IPS-18a (cell line): Measurements from ENCODE around the gene CADM1.

Experiments
- H3K27ac ChIP-seq: one replicate; pipeline ENCODE4 v1.5.1; 2013; ENCODE audit warnings: low read length
- H3K27me3 ChIP-seq: one replicate; pipeline ENCODE4 v1.6.1; 2013; ENCODE audit warnings: mild to moderate bottlenecking, low read length; ENCODE audit not compliant: control insufficient read depth, insufficient read depth
- H3K36me3 ChIP-seq: one replicate; pipeline ENCODE4 v1.6.1; 2013; ENCODE audit warnings: low read depth, low read length; ENCODE audit not compliant: control insufficient read depth
- H3K4me1 ChIP-seq: one replicate; pipeline ENCODE4 v1.6.1; 2013; ENCODE audit warnings: low read depth, low read length; ENCODE audit not compliant: control insufficient read depth
- H3K4me3 ChIP-seq: one replicate; pipeline ENCODE4 v1.5.1; 2013; ENCODE audit warnings: low read length
- H3K9ac ChIP-seq: one replicate; pipeline ENCODE4 v1.6.1; 2013; ENCODE audit warnings: mild to moderate bottlenecking, low read length, moderate library complexity
- H3K9me3 ChIP-seq: one replicate; pipeline ENCODE4 v1.6.1; 2013; ENCODE audit warnings: low read depth, low read length; ENCODE audit not compliant: control insufficient read depth

Gene CADM1

DNA sequence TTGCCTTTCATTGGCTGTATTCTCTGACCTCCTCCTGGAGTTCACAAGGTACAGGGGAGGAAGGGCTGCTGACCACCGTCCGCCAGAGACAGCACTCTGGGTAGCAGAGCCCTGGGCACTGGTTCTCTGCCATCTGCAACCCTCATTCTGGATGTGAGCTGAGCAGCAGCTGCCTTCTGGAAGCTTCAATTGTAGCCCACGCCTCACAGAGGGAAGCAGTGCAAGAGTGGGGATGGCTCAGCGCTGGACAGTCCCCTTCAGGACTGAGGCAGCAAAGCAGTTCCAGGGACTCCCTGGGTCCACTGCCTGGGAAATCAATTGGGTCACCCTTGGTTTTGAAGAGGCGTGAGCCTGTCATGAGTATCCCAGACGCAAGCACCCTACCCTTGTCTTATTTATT, 346.2 kb downstream of the CADM1 start:
- Histone ChIP-seq H3K4me1 (no peaks in the 10 kb centered on the region), H3K27ac (no peak overlapping the region), H3K27me3 (no peaks in the 10 kb centered on the region), H3K36me3 (no peaks in the 10 kb centered on the region), H3K9ac (no peak overlapping the region), H3K4me3 (no peak overlapping the region), H3K9me3 (no peaks in the 10 kb centered on the region)

DNA sequence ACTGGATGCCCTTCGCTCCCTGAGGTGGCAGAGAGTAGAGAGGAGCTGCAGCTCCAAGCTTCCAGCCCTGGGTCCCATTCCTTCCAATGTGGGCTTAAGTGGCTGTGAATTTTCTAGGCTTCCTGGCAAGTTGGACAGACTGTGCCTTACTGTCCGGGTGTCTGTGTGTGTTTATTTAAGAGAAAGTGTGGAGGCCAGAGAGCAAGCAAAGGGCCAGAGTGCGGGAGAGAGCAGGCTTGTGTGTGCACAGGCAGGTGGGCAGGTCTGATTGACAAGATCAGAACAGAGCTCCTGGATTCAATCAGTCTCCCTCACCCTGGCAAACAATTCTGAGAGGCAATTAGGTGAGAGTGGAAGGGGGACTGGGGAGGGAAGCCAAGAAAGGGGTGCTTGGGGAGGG, 347.0 kb downstream of the CADM1 start:
- Histone ChIP-seq H3K27me3 (no peaks in the 10 kb centered on the region), H3K27ac (no peak overlapping the region), H3K4me1 (no peaks in the 10 kb centered on the region), H3K9me3 (no peaks in the 10 kb centered on the region), H3K4me3 (no peak overlapping the region), H3K9ac (no peak overlapping the region), H3K36me3 (no peaks in the 10 kb centered on the region)

DNA sequence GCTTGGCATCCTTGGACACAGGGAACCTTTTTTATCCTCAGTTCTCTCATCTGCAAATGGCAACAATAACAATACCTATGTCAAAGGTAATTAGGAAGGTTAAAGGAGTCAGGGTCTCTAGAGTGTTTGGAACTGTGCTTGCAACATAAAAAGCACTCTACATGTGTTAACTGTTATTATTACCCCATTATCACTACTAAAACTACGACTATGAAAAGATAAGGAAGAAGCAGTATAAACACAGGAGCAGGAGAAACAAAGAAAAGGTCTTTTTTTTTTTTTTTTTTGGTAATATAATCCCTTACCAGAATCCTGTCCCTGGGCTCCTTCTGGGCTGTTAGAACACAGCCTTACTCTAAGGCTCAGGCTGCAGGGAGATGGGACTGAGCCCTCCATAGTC, 348.2 kb downstream of the CADM1 start:
- Histone ChIP-seq H3K36me3 (no peaks in the 10 kb centered on the region), H3K4me3 (no peak overlapping the region), H3K27ac (no peak overlapping the region), H3K27me3 (no peaks in the 10 kb centered on the region), H3K9me3 (no peaks in the 10 kb centered on the region), H3K4me1 (no peaks in the 10 kb centered on the region), H3K9ac (no peak overlapping the region)

DNA sequence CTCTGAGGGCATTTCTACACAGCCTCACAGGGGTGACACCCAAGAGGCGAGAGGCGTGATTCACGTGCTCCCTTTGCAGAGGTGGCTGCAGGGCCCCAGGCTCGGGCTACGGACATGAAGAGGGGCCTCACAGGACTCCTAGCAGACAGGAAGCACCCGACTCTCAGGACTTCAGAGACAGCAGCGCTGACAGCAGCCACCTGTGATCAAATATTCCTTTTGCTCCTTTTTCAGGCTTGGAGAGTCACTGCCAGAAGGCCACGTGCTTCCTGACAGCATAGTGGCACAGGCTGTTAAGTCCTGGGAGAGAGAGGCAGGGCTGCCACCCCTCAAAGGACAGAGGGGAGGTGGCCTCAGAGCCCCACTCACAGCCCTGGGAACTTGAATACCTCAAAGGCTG, 348.9 kb downstream of the CADM1 start:
- H3K4me3 ChIP-seq: no peak overlapping the region
- no peaks in the 10 kb centered on the region for H3K27me3 ChIP-seq
- H3K9ac ChIP-seq: no peak overlapping the region
- no peak overlapping the region for H3K27ac ChIP-seq
- no peaks in the 10 kb centered on the region for H3K9me3 ChIP-seq
- H3K36me3 ChIP-seq: no peaks in the 10 kb centered on the region
- no peaks in the 10 kb centered on the region for H3K4me1 ChIP-seq

DNA sequence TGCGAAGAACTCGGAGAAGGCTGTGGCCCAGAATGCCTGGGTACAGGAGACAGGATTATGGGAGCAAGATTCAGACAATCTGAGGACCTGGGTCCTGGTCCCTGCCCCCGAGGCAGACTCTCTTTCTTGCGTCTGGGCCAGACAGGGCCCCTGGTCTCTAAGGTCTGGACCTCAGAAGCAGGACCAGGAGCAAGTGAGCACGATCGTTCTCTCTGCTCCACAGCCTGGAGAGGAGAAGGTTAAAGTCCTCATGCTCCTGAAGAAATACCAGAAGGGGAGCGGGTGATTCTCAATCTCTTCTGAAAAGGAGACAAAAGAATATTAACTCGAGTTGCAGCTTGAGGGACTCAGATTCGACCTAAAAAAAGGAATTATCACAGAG, 349.9 kb downstream of the CADM1 start:
- H3K4me3 ChIP-seq: no peak overlapping the region
- H3K27me3 ChIP-seq: no peaks in the 10 kb centered on the region
- H3K27ac ChIP-seq: no peak overlapping the region
- H3K9ac ChIP-seq: no peak overlapping the region
- no peaks in the 10 kb centered on the region for H3K36me3 ChIP-seq
- H3K9me3 ChIP-seq: no peaks in the 10 kb centered on the region
- H3K4me1 ChIP-seq: no peaks in the 10 kb centered on the region

DNA sequence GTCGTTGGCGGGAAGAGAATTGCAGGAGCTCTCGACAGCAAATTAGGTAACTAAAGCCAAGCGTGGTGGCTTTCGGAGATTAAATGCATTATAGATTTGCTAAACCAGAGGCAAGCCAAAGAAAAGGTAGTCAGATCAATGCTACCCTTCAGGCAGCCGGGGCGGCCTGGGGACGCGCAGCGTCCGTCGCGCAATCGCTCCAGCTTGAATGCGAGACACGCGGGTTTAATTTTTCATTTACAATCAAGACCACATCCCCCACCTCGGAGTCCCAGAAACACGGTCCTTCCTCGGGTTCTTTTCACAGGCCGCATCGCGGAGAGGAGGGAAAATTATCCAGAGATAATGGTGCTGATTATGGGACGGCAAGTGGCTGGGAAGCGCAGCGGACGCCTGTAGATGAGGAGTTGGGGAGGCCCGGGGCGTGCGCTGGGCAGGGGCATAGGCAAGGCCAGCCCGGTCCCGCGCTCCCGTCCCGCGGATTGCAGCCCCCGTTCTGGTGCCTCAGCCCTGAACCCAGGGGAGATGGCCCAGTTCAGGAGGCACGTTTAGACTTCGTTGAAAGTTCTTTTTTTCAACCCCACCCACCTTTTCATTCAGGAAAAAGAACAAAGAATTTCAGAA, 350.4 kb downstream of the CADM1 start:
- Histone ChIP-seq H3K36me3 (no peaks in the 10 kb centered on the region), H3K27ac (no peak overlapping the region), H3K9me3 (no peaks in the 10 kb centered on the region), H3K9ac (no peak overlapping the region), H3K27me3 (no peaks in the 10 kb centered on the region), H3K4me1 (no peaks in the 10 kb centered on the region), H3K4me3 (no peak overlapping the region)

DNA sequence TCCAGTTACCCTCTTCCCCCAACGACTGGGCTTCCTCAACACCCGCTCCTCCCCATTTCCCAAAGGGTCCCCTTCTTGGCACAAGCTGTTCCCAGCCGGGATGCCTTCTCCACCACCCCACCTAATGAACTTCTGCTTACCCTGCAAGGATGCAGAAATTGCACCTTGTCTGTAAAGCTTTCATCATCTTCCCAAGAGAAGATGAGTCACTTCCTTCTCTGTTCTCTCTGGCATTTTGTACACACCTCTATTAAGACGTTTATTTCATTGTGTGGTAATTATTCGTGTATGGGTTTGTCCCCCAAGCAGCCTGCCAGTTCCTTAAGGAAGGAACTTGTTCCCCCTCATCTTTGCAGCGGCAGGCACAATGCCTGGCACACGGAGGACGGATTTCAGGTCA, 351.1 kb downstream of the CADM1 start:
- no peaks in the 10 kb centered on the region for H3K36me3 ChIP-seq
- no peaks in the 10 kb centered on the region for H3K9me3 ChIP-seq
- no peak overlapping the region for H3K4me3 ChIP-seq
- no peaks in the 10 kb centered on the region for H3K27me3 ChIP-seq
- H3K4me1 ChIP-seq: no peaks in the 10 kb centered on the region
- H3K27ac ChIP-seq: no peak overlapping the region
- H3K9ac ChIP-seq: no peak overlapping the region

DNA sequence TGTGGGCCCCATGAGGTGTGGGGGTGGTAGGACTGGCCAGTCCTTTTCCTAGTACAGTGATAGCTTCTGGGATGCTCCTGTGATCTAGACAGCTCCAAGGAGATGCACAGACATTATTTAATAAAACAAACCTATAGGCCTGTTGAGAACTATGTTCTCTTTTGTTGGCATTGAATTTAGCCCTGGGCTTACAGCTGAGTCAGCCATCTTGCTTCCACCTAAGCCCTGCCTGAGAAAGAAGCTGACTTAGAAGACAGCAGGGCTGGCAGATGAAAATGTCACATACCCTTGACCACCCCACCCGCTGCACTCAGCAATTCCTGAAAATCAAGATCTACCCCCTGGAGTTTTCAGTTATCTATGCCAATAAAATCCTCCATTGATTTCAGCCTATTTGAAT, 353.2 kb downstream of the CADM1 start:
- H3K9me3 ChIP-seq: no peaks in the 10 kb centered on the region
- H3K4me3 ChIP-seq: no peak overlapping the region

DNA sequence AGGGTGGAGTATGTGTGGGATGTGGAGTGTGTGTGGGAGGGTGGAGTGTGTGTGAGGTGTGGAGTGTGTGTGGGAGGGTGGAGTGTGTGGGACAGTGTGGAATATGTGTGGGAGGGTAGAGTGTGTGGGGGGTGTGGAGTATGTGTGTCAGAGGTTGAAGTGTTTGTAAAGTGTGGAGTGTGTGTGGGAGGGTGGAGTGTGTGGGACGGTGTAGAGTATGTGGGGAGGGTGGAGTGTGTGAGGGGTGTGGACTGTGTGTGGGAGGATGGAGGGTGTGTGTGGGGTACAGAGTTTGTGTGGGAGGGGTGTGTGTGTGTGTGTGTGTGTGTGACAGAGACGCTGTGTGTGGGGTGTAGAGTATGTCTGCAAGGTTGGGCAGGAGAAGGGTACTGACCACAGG, 355.5 kb downstream of the CADM1 start:
- Histone ChIP-seq H3K4me3 (no peak overlapping the region), H3K36me3 (no peaks in the 10 kb centered on the region), H3K27me3 (no peaks in the 10 kb centered on the region), H3K4me1 (no peaks in the 10 kb centered on the region), H3K9ac (no peak overlapping the region), H3K9me3 (no peaks in the 10 kb centered on the region), H3K27ac (no peak overlapping the region)

More for the DNA sequence above, 353.2 kb downstream of the CADM1 start:
- no peaks in the 10 kb centered on the region for H3K27me3 ChIP-seq
- H3K4me1 ChIP-seq: no peaks in the 10 kb centered on the region
- no peak overlapping the region for H3K9ac ChIP-seq
- H3K27ac ChIP-seq: no peak overlapping the region
- no peaks in the 10 kb centered on the region for H3K36me3 ChIP-seq

DNA sequence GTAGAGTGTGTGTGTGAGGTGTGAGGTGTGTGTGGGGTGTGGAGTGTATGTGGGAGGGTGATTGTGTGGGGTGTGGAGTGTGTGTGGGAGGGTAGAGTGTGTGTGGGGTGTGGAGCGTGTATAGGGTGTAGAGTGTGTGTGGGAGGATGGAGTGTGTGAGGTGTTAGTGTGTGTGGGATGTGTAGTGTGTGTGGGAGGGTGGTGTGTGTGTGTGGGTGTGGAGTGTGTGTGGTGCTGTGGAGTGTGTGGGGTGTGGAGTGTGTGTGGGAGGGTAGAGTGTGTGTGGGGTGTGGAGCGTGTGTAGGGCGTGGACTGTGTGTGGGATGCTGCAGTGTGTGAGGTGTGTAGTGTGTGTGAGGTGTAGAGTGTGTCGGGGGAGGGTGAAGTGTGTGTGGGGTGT, 356.1 kb downstream of the CADM1 start:
- H3K27me3 ChIP-seq: no peaks in the 10 kb centered on the region
- H3K36me3 ChIP-seq: no peaks in the 10 kb centered on the region
- no peak overlapping the region for H3K4me3 ChIP-seq
- H3K27ac ChIP-seq: no peak overlapping the region
- no peaks in the 10 kb centered on the region for H3K9me3 ChIP-seq
- H3K9ac ChIP-seq: no peak overlapping the region
- no peaks in the 10 kb centered on the region for H3K4me1 ChIP-seq

DNA sequence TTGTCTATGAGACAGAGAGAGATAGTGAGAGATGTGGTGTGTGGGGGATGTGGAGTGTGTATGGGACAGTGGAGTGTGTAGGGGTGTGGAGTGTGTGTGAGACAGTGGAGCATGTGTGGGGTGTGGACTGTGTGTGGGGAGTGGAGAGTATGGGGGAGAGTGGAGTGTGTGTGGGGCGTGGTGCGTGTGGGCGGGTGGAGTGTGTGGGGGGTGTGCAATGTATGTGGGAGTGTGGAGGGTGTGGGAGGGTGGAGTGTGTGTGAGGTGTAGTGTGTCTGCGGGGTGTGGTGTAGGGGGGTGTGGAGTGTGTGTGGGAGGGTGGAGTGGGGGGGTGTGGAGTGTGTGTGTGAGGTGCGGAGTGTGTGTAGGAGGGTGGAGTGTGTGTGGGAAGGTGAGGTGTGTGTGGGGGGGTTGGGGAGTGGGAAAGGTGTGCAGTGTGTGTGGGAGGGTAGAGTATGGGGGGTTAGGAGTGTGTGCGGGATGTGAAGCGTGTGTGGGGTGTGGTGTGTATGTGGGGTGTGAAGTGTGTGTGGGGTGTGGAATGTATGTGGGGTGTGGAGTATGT, 356.9 kb downstream of the CADM1 start:
- no peaks in the 10 kb centered on the region for H3K27me3 ChIP-seq
- H3K9ac ChIP-seq: no peak overlapping the region
- no peak overlapping the region for H3K4me3 ChIP-seq
- no peaks in the 10 kb centered on the region for H3K36me3 ChIP-seq
- no peaks in the 10 kb centered on the region for H3K9me3 ChIP-seq
- no peaks in the 10 kb centered on the region for H3K4me1 ChIP-seq
- H3K27ac ChIP-seq: no peak overlapping the region

DNA sequence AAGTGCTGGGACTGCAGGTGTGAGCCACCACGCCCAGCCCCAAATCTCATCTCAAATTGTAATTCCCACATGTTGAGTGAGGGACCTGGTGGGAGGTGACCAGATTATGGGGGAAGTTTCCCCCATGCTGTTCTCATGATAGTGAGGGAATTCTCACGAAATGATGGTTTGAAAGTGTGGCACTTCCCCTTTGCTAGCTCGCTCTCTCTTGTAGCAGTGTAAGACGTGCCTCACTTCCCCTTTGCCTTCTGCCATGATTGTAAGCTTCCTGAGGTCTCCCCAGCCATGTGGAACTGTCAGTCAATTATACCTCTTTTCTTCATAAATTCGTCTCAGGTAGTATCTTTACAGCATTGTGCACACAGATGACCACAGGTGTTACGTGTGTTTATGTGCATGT, 357.8 kb downstream of the CADM1 start:
- Histone ChIP-seq H3K4me1 (no peaks in the 10 kb centered on the region), H3K36me3 (no peaks in the 10 kb centered on the region), H3K27ac (no peak overlapping the region), H3K9ac (no peak overlapping the region), H3K9me3 (no peaks in the 10 kb centered on the region), H3K4me3 (no peak overlapping the region), H3K27me3 (no peaks in the 10 kb centered on the region)
